MM.1S (cell line): ENCODE results near the gene DLX3.

Experiments used
- DNase-seq: peaks from one replicate; pipeline ENCODE4 v3.0.0-alpha.2; 2015
- H2AFZ ChIP-seq: fragments of 300-600 bp; sonication (generic); 2 replicates; pipeline ENCODE4 v1.6.0; 2016; ENCODE audit warnings: antibody characterized with exemption, low read length
- H3F3A ChIP-seq: fragments of 300-600 bp; sonication (generic); 2 replicates; pipeline ENCODE4 v1.6.1; 2016; ENCODE audit warnings: mild to moderate bottlenecking, antibody characterized with exemption, low read length, moderate library complexity, mixed read lengths; ENCODE audit not compliant: insufficient read depth
- H3K27ac ChIP-seq: fragments of 300-600 bp; sonication (generic); 2 replicates; pipeline ENCODE4 v1.5.1; 2016; ENCODE audit warnings: mild to moderate bottlenecking, low read length
- H3K27me3 ChIP-seq: fragments of 300-600 bp; sonication (generic); replicated peaks from 2 replicates; pipeline ENCODE4 v1.6.0; 2016; ENCODE audit warnings: low read length; ENCODE audit not compliant: insufficient read depth
- H3K36me3 ChIP-seq: fragments of 300-600 bp; sonication (generic); replicated peaks from 2 replicates; pipeline ENCODE4 v1.6.1; 2016; ENCODE audit warnings: mild to moderate bottlenecking, low read length, mixed read lengths; ENCODE audit not compliant: insufficient read depth
- H3K4me1 ChIP-seq: fragments of 300-600 bp; sonication (generic); 2 replicates; pipeline ENCODE4 v1.6.1; 2016; ENCODE audit warnings: low read length, mixed read lengths
- H3K4me2 ChIP-seq: fragments of 300-600 bp; sonication (generic); 2 replicates; pipeline ENCODE4 v1.6.0; 2016; ENCODE audit warnings: low read depth, low read length
- H3K4me3 ChIP-seq: fragments of 300-600 bp; sonication (generic); 2 replicates; pipeline ENCODE4 v1.5.1; 2016; ENCODE audit warnings: low read length, mixed read lengths
- H3K79me2 ChIP-seq: fragments of 300-600 bp; sonication (generic); 2 replicates; pipeline ENCODE4 v1.6.1; 2016; ENCODE audit warnings: mixed run types, low read length, mixed read lengths
- H3K9ac ChIP-seq: fragments of 300-600 bp; sonication (generic); 2 replicates; pipeline ENCODE4 v1.6.1; 2016; ENCODE audit warnings: low read length, mixed read lengths
- H3K9me2 ChIP-seq: fragments of 300-600 bp; sonication (generic); replicated peaks from 2 replicates; pipeline ENCODE4 v1.6.1; 2016; ENCODE audit warnings: mild to moderate bottlenecking, low read length, mixed read lengths; ENCODE audit not compliant: insufficient read depth
- H3K9me3 ChIP-seq: fragments of 300-600 bp; sonication (generic); replicated peaks from 2 replicates; pipeline ENCODE4 v1.6.1; 2016; ENCODE audit warnings: mild to moderate bottlenecking, low read length, mixed read lengths; ENCODE audit not compliant: insufficient read depth
- H4K20me1 ChIP-seq: fragments of 300-600 bp; sonication (generic); 2 replicates; pipeline ENCODE4 v1.6.1; 2016; ENCODE audit warnings: mild to moderate bottlenecking, low read length, moderate library complexity, mixed read lengths; ENCODE audit not compliant: insufficient read depth
- CTCF ChIP-seq: fragments of 300-600 bp; sonication (generic); IDR thresholded peaks from 2 replicates; pipeline ENCODE4 v1.5.1; 2016; ENCODE audit warnings: antibody characterized with exemption, low read length, mixed read lengths
- EZH2 ChIP-seq: fragments of 300-600 bp; sonication (generic); optimal IDR thresholded peaks from 2 replicates; pipeline ENCODE3; 2017; ENCODE audit warnings: low read depth, mild to moderate bottlenecking, antibody characterized with exemption, low read length, mixed read lengths
- EZH2phosphoT487 ChIP-seq: fragments of 300-600 bp; sonication (generic); IDR thresholded peaks from 2 replicates; pipeline ENCODE4 v1.6.1; 2018; ENCODE audit warnings: antibody characterized with exemption, low read length

DLX3 gene

GRCh38 chr17:49977463-49978389 is 17.3 kb downstream of the DLX3 start:
- no peak for DNase-seq
- Histone ChIP-seq H3K9me2 (no peaks in the 10 kb centered on the region), H3K4me3 (no peak overlapping the region), H3K27me3 (peaks cover 95% of the 10 kb centered on the region), H4K20me1 (no peaks in the 10 kb centered on the region), H3K27ac (no peak overlapping the region), H3K4me2 (no peak overlapping the region), H3K79me2 (no peaks in the 10 kb centered on the region), H3K4me1 (no peaks in the 10 kb centered on the region), H2AFZ (no peak overlapping the region), H3K36me3 (no peaks in the 10 kb centered on the region), H3K9ac (no peak overlapping the region), H3F3A (no peaks in the 10 kb centered on the region), H3K9me3 (no peaks in the 10 kb centered on the region)
- TF ChIP-seq CTCF (no peak), EZH2 (no peak), EZH2phosphoT487 (no peak)

- H3K27ac ChIP-seq: no peak overlapping the region
- DNase-seq: no peak
Measured at GRCh38 chr17:49976828-49977202, 18.2 kb downstream of the DLX3 start.

GRCh38 chr17:49976163-49976827 is 18.7 kb downstream of the DLX3 start:
- H3K79me2 ChIP-seq: no peaks in the 10 kb centered on the region
- no peak overlapping the region for H2AFZ ChIP-seq
- H3K4me2 ChIP-seq: no peak overlapping the region
- no peak for TF ChIP-seq CTCF
- no peak for TF ChIP-seq EZH2
- no peaks in the 10 kb centered on the region for H3K9me3 ChIP-seq
- H3K9ac ChIP-seq: no peak overlapping the region
- no peak for DNase-seq
- no peaks in the 10 kb centered on the region for H3K4me1 ChIP-seq
- no peaks in the 10 kb centered on the region for H3K9me2 ChIP-seq
- no peaks in the 10 kb centered on the region for H3K36me3 ChIP-seq
- H3K27ac ChIP-seq: no peak overlapping the region
- no peak overlapping the region for H3K4me3 ChIP-seq
- H3K27me3 ChIP-seq: peaks cover 97% of the 10 kb centered on the region
- no peaks in the 10 kb centered on the region for H3F3A ChIP-seq
- no peaks in the 10 kb centered on the region for H4K20me1 ChIP-seq

More at GRCh38 chr17:49976828-49977202, 18.2 kb downstream of the DLX3 start:
- TF ChIP-seq CTCF (no peak), EZH2 (no peak), EZH2phosphoT487 (no peak)
- Histone ChIP-seq H3K4me2 (no peak overlapping the region), H3K9me2 (no peaks in the 10 kb centered on the region), H4K20me1 (no peaks in the 10 kb centered on the region), H2AFZ (no peak overlapping the region), H3K4me3 (no peak overlapping the region), H3K79me2 (no peaks in the 10 kb centered on the region), H3K36me3 (no peaks in the 10 kb centered on the region), H3F3A (no peaks in the 10 kb centered on the region), H3K9me3 (no peaks in the 10 kb centered on the region), H3K4me1 (no peaks in the 10 kb centered on the region), H3K27me3 (peaks cover 96% of the 10 kb centered on the region), H3K9ac (no peak overlapping the region)
